Measurements from ENCODE around the gene MTA2. TPM values are rescaled to one million over a fixed set of nuclear protein-coding genes. Genes with fewer than 3 reads are reported as not detected.

Gene MTA2
- total RNA-seq, 1 donor from 2014 or later = 136 TPM

DNA sequence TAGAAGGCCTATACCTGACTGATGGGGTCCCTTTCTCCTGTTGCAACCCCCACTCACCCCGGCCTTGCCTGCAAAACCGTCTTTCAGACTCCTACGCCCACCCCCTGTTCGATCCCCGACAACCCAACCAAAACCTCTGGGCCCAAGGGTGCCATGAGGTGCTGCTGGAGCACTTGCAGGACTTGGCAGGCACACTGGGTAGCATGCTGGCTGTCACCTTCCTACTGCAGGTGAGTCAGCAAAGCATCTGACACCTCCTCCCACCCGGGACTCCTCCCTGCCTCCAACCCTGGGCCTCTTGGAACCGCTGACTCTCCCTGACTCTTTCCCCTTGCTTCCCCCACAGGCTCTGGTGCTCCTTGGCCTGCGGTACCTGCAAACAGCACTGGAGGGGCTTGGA, 12.6 kb upstream of the MTA2 start:
- no peaks in the 10 kb centered on the region for H3K36me3 ChIP-seq (ENCODE audit: control insufficient read depth, insufficient read depth, low read length)
- TF ChIP-seq, protein P1, sequence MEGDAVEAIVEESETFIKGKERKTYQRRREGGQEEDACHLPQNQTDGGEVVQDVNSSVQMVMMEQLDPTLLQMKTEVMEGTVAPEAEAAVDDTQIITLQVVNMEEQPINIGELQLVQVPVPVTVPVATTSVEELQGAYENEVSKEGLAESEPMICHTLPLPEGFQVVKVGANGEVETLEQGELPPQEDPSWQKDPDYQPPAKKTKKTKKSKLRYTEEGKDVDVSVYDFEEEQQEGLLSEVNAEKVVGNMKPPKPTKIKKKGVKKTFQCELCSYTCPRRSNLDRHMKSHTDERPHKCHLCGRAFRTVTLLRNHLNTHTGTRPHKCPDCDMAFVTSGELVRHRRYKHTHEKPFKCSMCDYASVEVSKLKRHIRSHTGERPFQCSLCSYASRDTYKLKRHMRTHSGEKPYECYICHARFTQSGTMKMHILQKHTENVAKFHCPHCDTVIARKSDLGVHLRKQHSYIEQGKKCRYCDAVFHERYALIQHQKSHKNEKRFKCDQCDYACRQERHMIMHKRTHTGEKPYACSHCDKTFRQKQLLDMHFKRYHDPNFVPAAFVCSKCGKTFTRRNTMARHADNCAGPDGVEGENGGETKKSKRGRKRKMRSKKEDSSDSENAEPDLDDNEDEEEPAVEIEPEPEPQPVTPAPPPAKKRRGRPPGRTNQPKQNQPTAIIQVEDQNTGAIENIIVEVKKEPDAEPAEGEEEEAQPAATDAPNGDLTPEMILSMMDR (IDR thresholded peaks at IDR 0.05; ENCODE audit: insufficient read depth, low read length, poor library complexity, severe bottlenecking) = no peak
- DNase-seq (ENCODE audit: low read depth) = no peak

DNA sequence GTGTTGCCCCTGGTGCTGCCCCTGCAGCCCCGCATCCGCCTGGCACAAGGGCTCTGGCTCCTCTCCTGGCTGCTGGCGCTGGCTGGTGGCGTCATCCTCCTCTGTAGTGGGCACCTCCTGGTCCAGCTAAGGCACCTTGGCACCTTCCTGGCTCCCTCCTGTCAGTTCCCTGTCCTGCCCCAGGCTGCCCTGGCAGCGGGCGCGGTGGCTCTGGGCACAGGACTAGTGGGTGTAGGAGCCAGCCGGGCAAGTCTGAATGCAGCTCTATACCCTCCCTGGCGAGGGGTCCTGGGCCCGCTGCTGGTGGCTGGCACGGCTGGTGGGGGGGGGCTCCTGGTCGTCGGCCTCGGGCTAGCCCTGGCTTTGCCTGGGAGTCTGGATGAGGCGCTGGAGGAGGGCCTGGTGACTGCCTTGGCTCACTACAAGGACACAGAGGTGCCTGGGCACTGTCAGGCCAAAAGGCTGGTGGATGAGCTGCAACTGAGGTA, 11.7 kb upstream of the MTA2 start:
- TF ChIP-seq, protein P1 (IDR thresholded peaks at IDR 0.05; ENCODE audit: insufficient read depth, low read length, poor library complexity, severe bottlenecking) = no peak
- DNase-seq (ENCODE audit: low read depth) = no peak
- H3K27me3 ChIP-seq (ENCODE audit: control insufficient read depth, insufficient read depth, low read length) = no peaks in the 10 kb centered on the region
- no peaks in the 10 kb centered on the region for H3K36me3 ChIP-seq (ENCODE audit: control insufficient read depth, insufficient read depth, low read length)
- no peak overlapping the region for H3K4me3 ChIP-seq (ENCODE audit: low read depth, low read length)

More for the DNA sequence above, 12.6 kb upstream of the MTA2 start:
- Histone ChIP-seq H3K4me3 (ENCODE audit: low read depth, low read length) (no peak overlapping the region), H3K27me3 (ENCODE audit: control insufficient read depth, insufficient read depth, low read length) (no peaks in the 10 kb centered on the region)

DNA sequence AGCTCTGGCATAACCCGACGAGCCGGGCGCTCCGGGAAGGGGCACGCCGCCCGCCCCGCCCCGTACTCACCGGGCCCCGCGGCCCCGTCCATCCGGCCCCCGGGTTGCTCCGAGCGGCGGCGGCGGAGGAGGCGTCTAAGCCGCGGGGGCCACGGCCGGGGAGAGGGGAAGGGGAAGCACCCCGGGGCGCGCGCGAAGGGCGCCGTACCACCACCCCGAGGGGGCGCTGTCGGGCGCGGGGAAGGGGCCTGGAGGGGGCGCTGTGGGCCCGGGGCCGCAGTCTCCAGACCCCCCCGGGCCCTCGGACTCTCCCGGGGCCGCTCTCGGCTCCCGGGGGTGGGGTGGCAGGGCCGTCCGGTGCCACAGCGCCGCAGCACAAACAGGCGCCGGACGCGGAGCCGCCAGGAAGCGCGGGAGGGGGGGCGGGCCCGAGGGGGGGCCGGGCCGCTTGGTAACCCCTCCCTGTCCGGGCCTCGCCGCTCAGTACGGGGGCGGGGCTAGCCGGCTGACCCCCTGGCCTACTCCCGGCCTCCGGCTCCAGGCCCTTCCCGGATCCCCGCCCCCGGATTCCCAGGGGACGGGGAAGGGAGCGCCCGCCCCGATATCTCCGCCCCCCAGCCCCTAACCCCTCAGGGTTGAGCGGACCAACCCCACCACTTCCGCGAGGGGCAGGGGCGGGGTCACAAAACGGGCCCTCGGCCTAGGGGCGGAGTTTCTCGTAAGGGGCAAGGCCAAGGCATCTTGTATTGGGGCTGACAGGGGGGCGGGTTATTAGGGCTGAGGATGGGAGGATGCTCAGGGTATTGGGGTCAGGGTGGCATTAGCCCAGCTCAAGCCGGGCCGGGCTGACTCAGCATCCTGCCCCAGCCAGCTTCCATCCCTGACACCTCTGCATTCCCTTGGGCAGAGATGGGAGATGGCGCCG, 11.0 kb upstream of the MTA2 start, which contains the start of the genes EML3 and ROM1:
Gene EML3, minus strand, starts transcription at position 410 of the 925 bp plus-strand sequence. Its CDS starts 318 bp downstream, at position 92.
Gene ROM1, plus strand, starts transcription at position 892 of the 925 bp plus-strand sequence. Its CDS starts 25 bp downstream, at position 917.
- Histone ChIP-seq H3K27me3 (ENCODE audit: control insufficient read depth, insufficient read depth, low read length) (no peaks in the 10 kb centered on the region), H3K4me3 (ENCODE audit: low read depth, low read length) (peak within 1 kb of the TSS; percentile 54), H3K36me3 (ENCODE audit: control insufficient read depth, insufficient read depth, low read length) (no peaks in the 10 kb centered on the region)
- DNase-seq (ENCODE audit: low read depth) = no peak
- TF ChIP-seq, protein P1 (IDR thresholded peaks at IDR 0.05; ENCODE audit: insufficient read depth, low read length, poor library complexity, severe bottlenecking) = peak; percentile 63

DNA sequence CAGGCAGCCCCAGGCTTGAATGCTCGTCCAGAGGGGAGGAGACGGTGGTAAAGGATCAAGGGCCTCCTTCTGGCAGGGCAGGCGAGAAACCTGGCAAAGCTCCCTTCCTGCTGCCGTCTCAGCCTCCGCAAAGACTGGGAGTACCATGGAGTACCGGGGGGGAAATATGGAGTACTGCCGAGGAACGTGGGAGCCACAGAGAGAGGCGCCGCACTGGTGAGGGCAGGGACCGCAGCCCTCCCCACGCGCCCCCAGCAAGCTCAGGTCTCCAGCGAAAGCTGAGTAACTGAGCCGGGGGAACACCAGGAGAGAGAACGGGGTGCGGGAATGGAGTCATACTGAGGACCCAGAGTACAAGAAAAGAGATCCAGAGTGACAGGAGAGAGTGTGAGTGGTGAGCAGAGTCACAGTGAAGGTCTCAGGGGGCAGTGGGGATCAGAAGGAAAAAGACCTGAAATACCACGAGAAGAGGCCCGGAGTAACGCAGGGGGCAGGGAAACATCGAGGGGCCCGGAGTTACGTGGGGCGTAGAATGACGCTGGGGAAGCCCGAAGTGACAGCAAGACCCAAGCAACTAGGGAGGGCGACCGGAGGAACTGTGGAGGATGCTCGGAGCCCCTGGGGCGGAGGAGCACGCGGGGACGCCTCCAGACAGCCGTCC, 10.2 kb upstream of the MTA2 start:
- Histone ChIP-seq H3K36me3 (ENCODE audit: control insufficient read depth, insufficient read depth, low read length) (no peaks in the 10 kb centered on the region), H3K4me3 (ENCODE audit: low read depth, low read length) (peak overlapping the region; percentile 54), H3K27me3 (ENCODE audit: control insufficient read depth, insufficient read depth, low read length) (no peaks in the 10 kb centered on the region)
- TF ChIP-seq, protein P1 (IDR thresholded peaks at IDR 0.05; ENCODE audit: insufficient read depth, low read length, poor library complexity, severe bottlenecking) = no peak
- no peak for DNase-seq (ENCODE audit: low read depth)

DNA sequence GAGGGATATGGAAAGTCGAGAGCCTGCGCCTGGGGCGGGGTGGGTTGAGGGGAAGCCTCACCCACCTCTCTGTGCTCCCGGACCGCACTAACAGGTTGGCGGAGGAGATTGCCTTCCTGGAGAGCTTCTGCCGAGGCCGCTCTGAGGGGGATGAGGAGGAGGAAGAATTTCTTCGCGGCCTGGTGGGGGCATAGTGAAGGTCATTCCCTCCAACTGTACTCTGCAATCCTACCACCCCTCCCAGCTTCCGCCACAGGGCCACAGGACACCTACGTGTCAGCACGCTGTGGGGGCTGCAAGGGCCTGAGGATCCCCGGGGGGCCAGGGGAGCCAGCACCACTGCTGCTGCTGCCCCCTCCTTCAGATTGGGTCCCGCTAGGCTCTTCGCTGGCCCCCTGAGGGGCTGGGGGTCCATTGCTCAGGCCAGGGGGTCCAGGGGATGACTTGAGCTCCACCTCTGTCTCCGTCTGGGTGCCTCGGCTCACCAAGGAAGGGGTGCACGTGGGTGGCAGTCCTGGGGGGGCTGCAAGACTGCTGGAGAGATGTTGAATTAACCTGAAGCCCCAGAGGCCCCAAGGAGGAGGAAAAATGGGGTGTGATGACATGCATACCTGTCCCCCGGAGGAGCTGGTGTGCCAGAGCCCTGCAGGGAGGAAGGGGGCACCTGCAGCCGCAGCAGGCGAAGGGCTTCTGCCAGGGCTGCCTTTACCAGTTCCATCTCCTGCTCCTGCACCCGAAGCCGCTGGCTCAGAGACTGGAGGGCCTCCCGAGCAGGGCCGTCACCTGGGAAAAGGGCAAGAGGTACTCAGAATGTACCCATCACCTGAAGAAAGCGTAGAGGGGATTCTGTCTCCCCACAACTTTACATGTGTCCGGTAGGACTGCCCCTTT, 9.4 kb upstream of the MTA2 start:
- Histone ChIP-seq H3K36me3 (ENCODE audit: control insufficient read depth, insufficient read depth, low read length) (no peaks in the 10 kb centered on the region), H3K27me3 (ENCODE audit: control insufficient read depth, insufficient read depth, low read length) (no peaks in the 10 kb centered on the region), H3K4me3 (ENCODE audit: low read depth, low read length) (peak overlapping the region; percentile 54)
- TF ChIP-seq, protein P1 (IDR thresholded peaks at IDR 0.05; ENCODE audit: insufficient read depth, low read length, poor library complexity, severe bottlenecking) = no peak
- no peak for DNase-seq (ENCODE audit: low read depth)

Data from kidney epithelial cell (primary cell).